ENCODE results near the gene PHACTR1. TPM values are rescaled to one million over a fixed set of nuclear protein-coding genes. Genes with fewer than 3 reads are reported as not detected.

Gene PHACTR1
- total RNA-seq, 1 donor from 2014 or later = 50.7 TPM

GRCh38 chr6:12865671-12866181 is 149.2 kb downstream of the PHACTR1 start:
- Mint-ChIP-seq H3K4me1 (ENCODE audit: low read depth, unreplicated experiment) (peaks cover 7% of the 10 kb centered on the region), H3K27ac (ENCODE audit: unreplicated experiment) (no peak overlapping the region), H3K4me3 (ENCODE audit: unreplicated experiment) (no peak overlapping the region), H3K36me3 (ENCODE audit: unreplicated experiment) (no peaks in the 10 kb centered on the region), H3K9me3 (ENCODE audit: unreplicated experiment) (no peaks in the 10 kb centered on the region), H3K27me3 (ENCODE audit: unreplicated experiment) (no peaks in the 10 kb centered on the region)
- DNase-seq = no peak
- no peak for TF ChIP-seq CTCF (IDR thresholded peaks at IDR 0.05; ENCODE audit: partially characterized antibody, unreplicated experiment)

- no peak overlapping the region for H3K4me3 Mint-ChIP-seq (ENCODE audit: unreplicated experiment)
- H3K9me3 Mint-ChIP-seq (ENCODE audit: unreplicated experiment) = no peaks in the 10 kb centered on the region
- DNase-seq = no peak
- peaks cover 7% of the 10 kb centered on the region for H3K4me1 Mint-ChIP-seq (ENCODE audit: low read depth, unreplicated experiment)
- no peaks in the 10 kb centered on the region for H3K27me3 Mint-ChIP-seq (ENCODE audit: unreplicated experiment)
- no peak for TF ChIP-seq CTCF (IDR thresholded peaks at IDR 0.05; ENCODE audit: partially characterized antibody, unreplicated experiment)
- no peak overlapping the region for H3K27ac Mint-ChIP-seq (ENCODE audit: unreplicated experiment)
- H3K36me3 Mint-ChIP-seq (ENCODE audit: unreplicated experiment) = no peaks in the 10 kb centered on the region
Measured at GRCh38 chr6:12866422-12867029, 150.0 kb downstream of the PHACTR1 start.

- H3K4me1 Mint-ChIP-seq (ENCODE audit: low read depth, unreplicated experiment) = peaks cover 7% of the 10 kb centered on the region
- H3K27ac Mint-ChIP-seq (ENCODE audit: unreplicated experiment) = no peak overlapping the region
- DNase-seq = no peak
- no peaks in the 10 kb centered on the region for H3K27me3 Mint-ChIP-seq (ENCODE audit: unreplicated experiment)
- no peak for TF ChIP-seq CTCF (IDR thresholded peaks at IDR 0.05; ENCODE audit: partially characterized antibody, unreplicated experiment)
- no peaks in the 10 kb centered on the region for H3K9me3 Mint-ChIP-seq (ENCODE audit: unreplicated experiment)
- no peaks in the 10 kb centered on the region for H3K36me3 Mint-ChIP-seq (ENCODE audit: unreplicated experiment)
- H3K4me3 Mint-ChIP-seq (ENCODE audit: unreplicated experiment) = no peak overlapping the region
Measured at GRCh38 chr6:12869816-12870432, 153.4 kb downstream of the PHACTR1 start.

GRCh38 chr6:12873691-12874090 is 157.1 kb downstream of the PHACTR1 start:
- TF ChIP-seq CTCF (IDR thresholded peaks at IDR 0.05; ENCODE audit: partially characterized antibody, unreplicated experiment) = no peak
- DNase-seq = no peak
- Mint-ChIP-seq H3K9me3 (ENCODE audit: unreplicated experiment) (no peaks in the 10 kb centered on the region), H3K27me3 (ENCODE audit: unreplicated experiment) (no peaks in the 10 kb centered on the region), H3K4me1 (ENCODE audit: low read depth, unreplicated experiment) (no peaks in the 10 kb centered on the region), H3K27ac (ENCODE audit: unreplicated experiment) (no peak overlapping the region), H3K4me3 (ENCODE audit: unreplicated experiment) (no peak overlapping the region), H3K36me3 (ENCODE audit: unreplicated experiment) (no peaks in the 10 kb centered on the region)

GRCh38 chr6:12875051-12875450 is 158.5 kb downstream of the PHACTR1 start:
- H3K4me1 Mint-ChIP-seq (ENCODE audit: low read depth, unreplicated experiment) = no peaks in the 10 kb centered on the region
- H3K27me3 Mint-ChIP-seq (ENCODE audit: unreplicated experiment) = no peaks in the 10 kb centered on the region
- no peaks in the 10 kb centered on the region for H3K36me3 Mint-ChIP-seq (ENCODE audit: unreplicated experiment)
- TF ChIP-seq CTCF (IDR thresholded peaks at IDR 0.05; ENCODE audit: partially characterized antibody, unreplicated experiment) = no peak
- H3K27ac Mint-ChIP-seq (ENCODE audit: unreplicated experiment) = no peak overlapping the region
- H3K4me3 Mint-ChIP-seq (ENCODE audit: unreplicated experiment) = no peak overlapping the region
- no peaks in the 10 kb centered on the region for H3K9me3 Mint-ChIP-seq (ENCODE audit: unreplicated experiment)
- no peak for DNase-seq

Measured in glutamatergic neuron (in vitro differentiated cells).